ENCODE results near the gene KRTAP5-4. TPM values are rescaled to one million over a fixed set of nuclear protein-coding genes. Genes with fewer than 3 reads are reported as not detected.
A peak's percentile ranks its signal among the peaks of the same experiment; 100 is the strongest.
"Not testable (repeated sequence)": the region's sequence is repeated elsewhere in the genome, so short reads cannot be mapped to it uniquely, and the experiment has no call there.

Gene KRTAP5-4
- total and polyA plus RNA-seq, 9 donors = not detected

- H3K9me3 ChIP-seq (replicated peaks; ENCODE audit: control insufficient read depth, low read depth, low read length); H3K27me3 ChIP-seq (ENCODE audit: control insufficient read depth, insufficient read depth, low read length); DNase-seq; H3K4me1 ChIP-seq (ENCODE audit: control insufficient read depth, insufficient read depth, low read length); H3K4me3 ChIP-seq (ENCODE audit: low read length); H3K27ac ChIP-seq (ENCODE audit: low read length); H3K36me3 ChIP-seq (ENCODE audit: control insufficient read depth, insufficient read depth, low read length): not testable (repeated sequence)
- 75% methylated on average over 4 of the region's 10 CpGs for WGBS (ENCODE audit: insufficient coverage)
Measured at GRCh38 chr11:1646540-1646939, 24.6 kb upstream of the KRTAP5-4 start.

GRCh38 chr11:1645357-1645821 is 23.5 kb upstream of the KRTAP5-4 start:
- H3K27ac ChIP-seq (ENCODE audit: low read length) = no peak overlapping the region
- DNase-seq = no peak

GRCh38 chr11:1644601-1645356 is 22.8 kb upstream of the KRTAP5-4 start:
- Histone ChIP-seq H3K4me3 (ENCODE audit: low read length) (no peak overlapping the region), H3K27me3 (ENCODE audit: control insufficient read depth, insufficient read depth, low read length) (peaks cover 10% of the 10 kb centered on the region), H3K4me1 (ENCODE audit: control insufficient read depth, insufficient read depth, low read length) (peaks cover 6% of the 10 kb centered on the region), H3K27ac (ENCODE audit: low read length) (no peak overlapping the region), H3K9me3 (replicated peaks; ENCODE audit: control insufficient read depth, low read depth, low read length) (no peaks in the 10 kb centered on the region), H3K36me3 (ENCODE audit: control insufficient read depth, insufficient read depth, low read length) (no peaks in the 10 kb centered on the region)
- no peak for DNase-seq
- WGBS (ENCODE audit: insufficient coverage) = 87% methylated on average over 13 of the region's 20 CpGs

More at GRCh38 chr11:1645357-1645821, 23.5 kb upstream of the KRTAP5-4 start:
- Histone ChIP-seq H3K27me3 (ENCODE audit: control insufficient read depth, insufficient read depth, low read length) (peaks cover 5% of the 10 kb centered on the region), H3K4me1 (ENCODE audit: control insufficient read depth, insufficient read depth, low read length) (peaks cover under 1% of the 10 kb centered on the region), H3K4me3 (ENCODE audit: low read length) (no peak overlapping the region), H3K36me3 (ENCODE audit: control insufficient read depth, insufficient read depth, low read length) (no peaks in the 10 kb centered on the region), H3K9me3 (replicated peaks; ENCODE audit: control insufficient read depth, low read depth, low read length) (no peaks in the 10 kb centered on the region)
- WGBS (ENCODE audit: insufficient coverage) = 65% methylated on average over 9 of the region's 12 CpGs

GRCh38 chr11:1643146-1643690 is 21.3 kb upstream of the KRTAP5-4 start:
- Histone ChIP-seq H3K27ac (ENCODE audit: low read length) (no peak overlapping the region), H3K27me3 (ENCODE audit: control insufficient read depth, insufficient read depth, low read length) (peaks cover 19% of the 10 kb centered on the region), H3K9me3 (replicated peaks; ENCODE audit: control insufficient read depth, low read depth, low read length) (no peaks in the 10 kb centered on the region), H3K4me3 (ENCODE audit: low read length) (no peak overlapping the region), H3K4me1 (ENCODE audit: control insufficient read depth, insufficient read depth, low read length) (peaks cover 9% of the 10 kb centered on the region), H3K36me3 (ENCODE audit: control insufficient read depth, insufficient read depth, low read length) (no peaks in the 10 kb centered on the region)
- DNase-seq = no peak
- 83% methylated on average over 5 of the region's 20 CpGs for WGBS (ENCODE audit: insufficient coverage)

GRCh38 chr11:1642288-1643145 is 20.6 kb upstream of the KRTAP5-4 start:
- 82% methylated on average over 24 of the region's 29 CpGs for WGBS (ENCODE audit: insufficient coverage)
- H3K9me3 ChIP-seq (replicated peaks; ENCODE audit: control insufficient read depth, low read depth, low read length) = no peaks in the 10 kb centered on the region
- no peak overlapping the region for H3K4me3 ChIP-seq (ENCODE audit: low read length)
- no peak for DNase-seq
- peaks cover 19% of the 10 kb centered on the region for H3K27me3 ChIP-seq (ENCODE audit: control insufficient read depth, insufficient read depth, low read length)
- no peaks in the 10 kb centered on the region for H3K36me3 ChIP-seq (ENCODE audit: control insufficient read depth, insufficient read depth, low read length)
- no peak overlapping the region for H3K27ac ChIP-seq (ENCODE audit: low read length)
- H3K4me1 ChIP-seq (ENCODE audit: control insufficient read depth, insufficient read depth, low read length) = peaks cover 9% of the 10 kb centered on the region

- WGBS (ENCODE audit: insufficient coverage) = 94% methylated on average over 6 of the region's 15 CpGs
- Histone ChIP-seq H3K27ac (ENCODE audit: low read length) (no peak overlapping the region), H3K27me3 (ENCODE audit: control insufficient read depth, insufficient read depth, low read length) (peaks cover 19% of the 10 kb centered on the region), H3K4me3 (ENCODE audit: low read length) (no peak overlapping the region), H3K4me1 (ENCODE audit: control insufficient read depth, insufficient read depth, low read length) (peaks cover 9% of the 10 kb centered on the region), H3K9me3 (replicated peaks; ENCODE audit: control insufficient read depth, low read depth, low read length) (no peaks in the 10 kb centered on the region), H3K36me3 (ENCODE audit: control insufficient read depth, insufficient read depth, low read length) (no peaks in the 10 kb centered on the region)
- no peak for DNase-seq
Measured at GRCh38 chr11:1641096-1641495, 19.2 kb upstream of the KRTAP5-4 start.

GRCh38 chr11:1640076-1640946 is 18.4 kb upstream of the KRTAP5-4 start:
- no peaks in the 10 kb centered on the region for H3K36me3 ChIP-seq (ENCODE audit: control insufficient read depth, insufficient read depth, low read length)
- H3K27ac ChIP-seq (ENCODE audit: low read length) = peak overlapping the region; percentile 2
- H3K9me3 ChIP-seq (replicated peaks; ENCODE audit: control insufficient read depth, low read depth, low read length) = no peaks in the 10 kb centered on the region
- DNase-seq = no peak
- whole genome bisulfite sequencing (ENCODE audit: insufficient coverage) = 36% methylated on average over 22 of the region's 32 CpGs
- peaks cover 21% of the 10 kb centered on the region for H3K27me3 ChIP-seq (ENCODE audit: control insufficient read depth, insufficient read depth, low read length)
- H3K4me1 ChIP-seq (ENCODE audit: control insufficient read depth, insufficient read depth, low read length) = peaks cover 9% of the 10 kb centered on the region
- H3K4me3 ChIP-seq (ENCODE audit: low read length) = no peak overlapping the region

GRCh38 chr11:1639666-1640065 is 17.7 kb upstream of the KRTAP5-4 start:
- peaks cover 21% of the 10 kb centered on the region for H3K27me3 ChIP-seq (ENCODE audit: control insufficient read depth, insufficient read depth, low read length)
- peak overlapping the region; percentile 71 for H3K27ac ChIP-seq (ENCODE audit: low read length)
- DNase-seq = no peak
- peaks cover 9% of the 10 kb centered on the region for H3K4me1 ChIP-seq (ENCODE audit: control insufficient read depth, insufficient read depth, low read length)
- H3K9me3 ChIP-seq (replicated peaks; ENCODE audit: control insufficient read depth, low read depth, low read length) = no peaks in the 10 kb centered on the region
- no peaks in the 10 kb centered on the region for H3K36me3 ChIP-seq (ENCODE audit: control insufficient read depth, insufficient read depth, low read length)
- WGBS (ENCODE audit: insufficient coverage) = 48% methylated on average over 14 of the region's 15 CpGs
- no peak overlapping the region for H3K4me3 ChIP-seq (ENCODE audit: low read length)

- Histone ChIP-seq H3K9me3 (replicated peaks; ENCODE audit: control insufficient read depth, low read depth, low read length) (no peaks in the 10 kb centered on the region), H3K4me1 (ENCODE audit: control insufficient read depth, insufficient read depth, low read length) (peaks cover 9% of the 10 kb centered on the region), H3K36me3 (ENCODE audit: control insufficient read depth, insufficient read depth, low read length) (no peaks in the 10 kb centered on the region), H3K27ac (ENCODE audit: low read length) (peak overlapping the region; percentile 71), H3K27me3 (ENCODE audit: control insufficient read depth, insufficient read depth, low read length) (peaks cover 21% of the 10 kb centered on the region), H3K4me3 (ENCODE audit: low read length) (no peak overlapping the region)
- DNase-seq = peak; percentile 68
- WGBS (ENCODE audit: insufficient coverage) = no CpG with 5 or more reads among the region's 18 CpGs
Measured at GRCh38 chr11:1639102-1639620, 17.2 kb upstream of the KRTAP5-4 start.

All from muscle of leg (tissue), 11 donors.